ENCODE data around the gene C19orf33. TPM values are rescaled to one million over a fixed set of nuclear protein-coding genes. Genes with fewer than 3 reads are reported as not detected.

The C19orf33 gene
- total and polyA plus RNA-seq, 2 experiments from 2014 or later, result 58.9 to 72.2 TPM

GRCh38 chr19:38264486-38265212 lies 39.4 kb upstream of the C19orf33 start, which contains the start of gene SPINT2:
Gene SPINT2, plus strand, starts transcription at chr19:38264573. Its CDS starts 320 bp downstream, at chr19:38264893.
- H3F3A ChIP-seq (replicated peaks; ENCODE audit: low read depth), result peaks cover 31% of the 10 kb centered on the region
- H3K9me2 ChIP-seq (ENCODE audit: insufficient read depth), result no peaks in the 10 kb centered on the region
- peak within 1 kb of the TSS; percentile 96 for H3K27ac Mint-ChIP-seq
- H3K27ac ChIP-seq (ENCODE audit: low read depth), result peak within 1 kb of the TSS; percentile 100
- H3K4me1 ChIP-seq (ENCODE audit: insufficient read depth), result peaks cover 52% of the 10 kb centered on the region
- H3K4me3 Mint-ChIP-seq, result peak within 1 kb of the TSS; percentile 95
- peaks cover 49% of the 10 kb centered on the region for H3K79me2 ChIP-seq (replicated peaks; ENCODE audit: insufficient read depth)
- peaks cover 29% of the 10 kb centered on the region for H4K20me1 ChIP-seq (replicated peaks; ENCODE audit: insufficient read depth)
- H3K27me3 ChIP-seq (ENCODE audit: insufficient read depth), result no peaks in the 10 kb centered on the region
- H3K36me3 Mint-ChIP-seq (ENCODE audit: low read depth), result no peaks in the 10 kb centered on the region; the same call in 2 of the 3 replicates
- H3K4me3 ChIP-seq, result peak within 1 kb of the TSS; percentile 96
- no peaks in the 10 kb centered on the region for H3K9me3 Mint-ChIP-seq
- DNase-seq (ENCODE audit: low spot score), result peak; percentile 95
- H3K36me3 ChIP-seq (ENCODE audit: insufficient read depth), result no peaks in the 10 kb centered on the region
- no peak for TF ChIP-seq JUNB (IDR thresholded peaks at IDR 0.05; ENCODE audit: unreplicated experiment)
- no peak for TF ChIP-seq REST (IDR thresholded peaks at IDR 0.05; ENCODE audit: unreplicated experiment)
- peak; percentile 56; the same call in 1 of the 2 replicates for TF ChIP-seq CREB1 (CRISPR knock-in tag; IDR thresholded peaks at IDR 0.05; ENCODE audit: low read depth)
- TF ChIP-seq POLR2AphosphoS5 (IDR thresholded peaks at IDR 0.05; ENCODE audit: low read depth), result peak; percentile 99
- TF ChIP-seq ZNF331 (CRISPR knock-in tag; IDR thresholded peaks at IDR 0.05; ENCODE audit: low read depth), result no peak
- no peak for TF ChIP-seq ZNF114 (CRISPR knock-in tag; IDR thresholded peaks at IDR 0.05)
- no peak for TF ChIP-seq NANOG (IDR thresholded peaks at IDR 0.05; ENCODE audit: borderline replicate concordance)
- TF ChIP-seq ETS1 (IDR thresholded peaks at IDR 0.05), result peak; percentile 80
- H3K27me3 Mint-ChIP-seq (ENCODE audit: insufficient read depth, low read depth, poor library complexity), result peaks cover 20% of the 10 kb centered on the region
- ATAC-seq, result peak; percentile 77
- peaks cover 48% of the 10 kb centered on the region for H3K4me1 Mint-ChIP-seq
- H3K4me2 ChIP-seq, result peak within 1 kb of the TSS; percentile 99
- peak within 1 kb of the TSS; percentile 94 for H2AFZ ChIP-seq

GRCh38 chr19:38265213-38265861 lies 38.7 kb upstream of the C19orf33 start:
- Mint-ChIP-seq H3K27ac (peak overlapping the region; percentile 96), H3K9me3 (no peaks in the 10 kb centered on the region), H3K36me3 (ENCODE audit: low read depth) (peaks cover 5% of the 10 kb centered on the region; the same call in 2 of the 3 replicates), H3K4me3 (peak overlapping the region; percentile 95), H3K27me3 (ENCODE audit: insufficient read depth, low read depth, poor library complexity) (peaks cover 20% of the 10 kb centered on the region), H3K4me1 (peaks cover 54% of the 10 kb centered on the region)
- H3K4me1 ChIP-seq (ENCODE audit: insufficient read depth), result peaks cover 53% of the 10 kb centered on the region
- H4K20me1 ChIP-seq (replicated peaks; ENCODE audit: insufficient read depth), result peaks cover 31% of the 10 kb centered on the region
- peak overlapping the region; percentile 98 for H3K27ac ChIP-seq (ENCODE audit: low read depth)
- peak overlapping the region; percentile 99 for H3K4me2 ChIP-seq
- no peak overlapping the region for H2AFZ ChIP-seq
- H3K79me2 ChIP-seq (replicated peaks; ENCODE audit: insufficient read depth), result peaks cover 55% of the 10 kb centered on the region
- DNase-seq (ENCODE audit: low spot score) (peak; percentile 62), ATAC-seq (peak; percentile 6)
- H3K4me3 ChIP-seq, result peak overlapping the region; percentile 96
- no peaks in the 10 kb centered on the region for H3K27me3 ChIP-seq (ENCODE audit: insufficient read depth)
- H3K9me2 ChIP-seq (ENCODE audit: insufficient read depth), result no peaks in the 10 kb centered on the region
- H3K36me3 ChIP-seq (ENCODE audit: insufficient read depth), result no peaks in the 10 kb centered on the region
- peaks cover 31% of the 10 kb centered on the region for H3F3A ChIP-seq (replicated peaks; ENCODE audit: low read depth)
- TF ChIP-seq REST (IDR thresholded peaks at IDR 0.05; ENCODE audit: unreplicated experiment) (no peak), ETS1 (IDR thresholded peaks at IDR 0.05) (no peak), NANOG (IDR thresholded peaks at IDR 0.05; ENCODE audit: borderline replicate concordance) (no peak), CTCF (conservative IDR thresholded peaks at IDR 0.05; ENCODE audit: low read depth in 2 of 2) (no peak), EZH2phosphoT487 (IDR thresholded peaks at IDR 0.05; ENCODE audit: unreplicated experiment) (no peak)

All from GM23338 (cell line).